Measurements from ENCODE around the gene GPR143.

GPR143 gene

DNA sequence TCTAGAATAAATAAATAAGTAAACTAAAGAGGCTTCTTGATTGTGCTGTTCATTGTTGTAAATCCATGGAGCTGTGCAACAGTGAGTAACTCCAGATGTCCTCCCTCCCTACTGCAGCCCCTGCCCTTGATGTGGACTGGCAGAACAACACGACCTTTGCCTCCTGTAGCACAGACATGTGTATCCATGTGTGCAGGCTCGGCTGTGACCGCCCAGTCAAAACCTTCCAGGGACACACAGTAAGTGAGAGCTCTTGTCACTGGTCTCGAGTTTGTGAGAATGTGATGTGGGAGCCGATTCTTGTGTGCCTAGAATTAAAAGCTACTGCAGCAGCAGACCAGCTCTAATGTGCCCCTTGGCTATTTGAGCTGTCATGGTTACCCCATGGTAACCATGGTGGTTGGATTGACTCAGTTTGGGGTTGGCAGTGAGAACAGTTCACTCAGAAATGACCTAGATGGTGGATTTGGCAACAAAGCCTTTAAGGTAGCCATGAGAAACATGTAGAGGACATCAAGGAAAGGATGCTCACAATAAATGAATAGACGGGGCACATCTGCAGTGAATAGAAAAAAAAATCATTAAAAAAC lies 60.7 kb downstream of the GPR143 start:
- DNase-seq (ENCODE audit: low read depth, low spot score): no peak
- in situ Hi-C loops (cut with HindIII; ENCODE audit: low sequenced_read_pairs): no loop called here
- H3K4me3 ChIP-seq (ENCODE audit: low read depth, low read length): no peak overlapping the region
- no peak for TF ChIP-seq CTCF (IDR thresholded peaks at IDR 0.05; ENCODE audit: low read depth, low read length)

GRCh38 chrX:9703406-9703805 lies 62.2 kb downstream of the GPR143 start:
- TF ChIP-seq CTCF (IDR thresholded peaks at IDR 0.05; ENCODE audit: low read depth, low read length): no peak
- no peak overlapping the region for H3K4me3 ChIP-seq (ENCODE audit: low read depth, low read length)
- no peak for DNase-seq (ENCODE audit: low read depth, low spot score)
- in situ Hi-C loops (cut with HindIII; ENCODE audit: low sequenced_read_pairs): no loop called here

DNA sequence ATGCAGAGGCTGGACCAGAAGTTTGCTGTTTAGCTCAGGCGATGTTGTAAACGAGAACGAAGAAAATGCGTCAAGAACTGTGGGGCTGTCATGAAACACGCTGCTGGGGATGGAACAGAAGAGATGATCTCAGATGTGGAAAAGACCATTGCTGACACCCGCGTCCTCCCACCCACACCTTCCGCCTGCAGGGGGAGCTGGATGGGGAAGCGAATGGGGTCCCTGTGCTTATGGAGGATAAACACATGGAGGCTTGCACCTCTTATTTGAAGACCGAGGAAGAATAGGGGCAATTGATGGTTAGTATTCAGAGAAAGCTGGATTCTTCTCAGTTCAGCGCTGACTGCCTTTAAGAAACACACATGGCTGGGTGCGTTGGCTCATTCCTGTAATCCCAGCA lies 63.9 kb downstream of the GPR143 start:
- in situ Hi-C loops (cut with HindIII; ENCODE audit: low sequenced_read_pairs): no loop called here
- DNase-seq (ENCODE audit: low read depth, low spot score): no peak
- no peak for TF ChIP-seq CTCF (IDR thresholded peaks at IDR 0.05; ENCODE audit: low read depth, low read length)
- no peak overlapping the region for H3K4me3 ChIP-seq (ENCODE audit: low read depth, low read length)

- H3K4me3 ChIP-seq (ENCODE audit: low read depth, low read length): no peak overlapping the region
- no peak for TF ChIP-seq CTCF (IDR thresholded peaks at IDR 0.05; ENCODE audit: low read depth, low read length)
- no peak for DNase-seq (ENCODE audit: low read depth, low spot score)
- in situ Hi-C loops (cut with HindIII; ENCODE audit: low sequenced_read_pairs): no loop called here
These were observed 65.1 kb downstream of the GPR143 start for GRCh38 chrX:9700555-9700954.

DNA sequence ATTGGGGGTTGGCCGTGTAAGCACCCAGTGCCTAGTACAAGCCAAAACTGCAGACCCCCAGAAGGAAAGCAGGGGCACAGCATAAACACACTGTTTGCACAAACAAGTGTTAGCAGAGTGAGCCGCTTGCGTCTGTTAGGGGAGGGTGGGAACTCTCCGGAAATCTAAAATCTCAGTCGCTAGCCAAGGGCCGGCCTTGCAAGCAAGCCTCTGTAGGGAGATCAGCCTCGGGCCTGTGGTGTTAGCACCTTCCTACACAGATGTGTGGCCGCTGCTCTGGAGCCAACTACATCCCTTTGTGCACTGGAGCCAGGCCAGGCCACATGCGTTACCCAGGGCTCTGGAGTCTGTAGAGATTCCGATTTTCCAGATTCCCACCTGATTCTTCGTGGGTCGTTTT lies 67.1 kb downstream of the GPR143 start:
- no peak for DNase-seq (ENCODE audit: low read depth, low spot score)
- H3K4me3 ChIP-seq (ENCODE audit: low read depth, low read length): no peak overlapping the region
- in situ Hi-C loops (cut with HindIII; ENCODE audit: low sequenced_read_pairs): no loop called here
- TF ChIP-seq CTCF (IDR thresholded peaks at IDR 0.05; ENCODE audit: low read depth, low read length): no peak

- no peak for TF ChIP-seq CTCF (IDR thresholded peaks at IDR 0.05; ENCODE audit: low read depth, low read length)
- DNase-seq (ENCODE audit: low read depth, low spot score): no peak
- H3K4me3 ChIP-seq (ENCODE audit: low read depth, low read length): no peak overlapping the region
- in situ Hi-C loops (cut with HindIII; ENCODE audit: low sequenced_read_pairs): no loop called here
These were observed 72.2 kb downstream of the GPR143 start for GRCh38 chrX:9693307-9694001.

Data from astrocyte of the spinal cord (primary cell).